CD4-positive, alpha-beta T cell (primary cell): ENCODE results near the gene LARGE1. TPM values are rescaled to one million over a fixed set of nuclear protein-coding genes. Genes with fewer than 3 reads are reported as not detected.

Experiments
- ATAC-seq: fragments of 200-7000 bp; cut with Tn5 transposase; one replicate; pipeline ENCODE4 v1.10.0; 2022; ENCODE audit warnings: mild to moderate bottlenecking; ENCODE audit not compliant: poor library complexity
- CTCF ChIA-PET: fragments of 350-600 bp; sonication (Branson Sonifier 250); formaldehyde crosslinking; loops from one replicate; lab custom pipeline; 2021; ENCODE audit warnings: antibody characterized with exemption, inconsistent platforms; lab: Charles Lee
- POLR2A ChIA-PET: fragments of 350-600 bp; sonication (Branson Sonifier 250); formaldehyde crosslinking; loops from one replicate; lab custom pipeline; 2021; ENCODE audit warnings: antibody characterized with exemption, inconsistent platforms; lab: Charles Lee
- DNase-seq, 14 experiments: peaks; one replicate each; pipeline ENCODE4 v3.0.0-alpha.2; 2013 to 2020; ENCODE audit warnings: mixed read lengths in 2 of 14
- H3K27ac ChIP-seq, 2 donors: one replicate each; pipeline versions ENCODE4 v1.5.1 to v1.7.0; 2013; ENCODE audit warnings: low read length in 2 of 2, low read depth in 1 of 2, mild to moderate bottlenecking in 1 of 2
- H3K27me3 ChIP-seq, 2 experiments: 1 replicate in 1 of 2; 2 replicates in 1 of 2; pipeline versions ENCODE4 v1.6.1 to v1.7.0; 2013; ENCODE audit warnings: low read length in 2 of 2, control low read depth in 1 of 2, mild to moderate bottlenecking in 1 of 2, moderate library complexity in 1 of 2; ENCODE audit not compliant: insufficient read depth in 2 of 2, control insufficient read depth in 1 of 2
- H3K36me3 ChIP-seq: one replicate; pipeline ENCODE4 v1.6.1; 2013; ENCODE audit warnings: low read length, control low read depth; ENCODE audit not compliant: insufficient read depth
- H3K4me1 ChIP-seq: one replicate; pipeline ENCODE4 v1.6.1; 2013; ENCODE audit warnings: low read length, control low read depth; ENCODE audit not compliant: insufficient read depth
- H3K4me3 ChIP-seq: one replicate; pipeline ENCODE4 v1.5.1; 2013; ENCODE audit warnings: mild to moderate bottlenecking, low read length, moderate library complexity
- H3K9me3 ChIP-seq, 2 experiments: 1 replicate in 1 of 2; 2 replicates in 1 of 2; pipeline versions ENCODE4 v1.6.1 to v1.7.0; 2013; ENCODE audit warnings: low read length in 2 of 2, mild to moderate bottlenecking in 2 of 2, control low read depth in 1 of 2, moderate library complexity in 1 of 2; ENCODE audit not compliant: control insufficient read depth in 1 of 2, insufficient read depth in 1 of 2
- H3K27ac Mint-ChIP-seq: one replicate; pipeline ENCODE4 v1.8.0; 2020; ENCODE audit warnings: mixed read lengths
- H3K27me3 Mint-ChIP-seq: one replicate; pipeline ENCODE4 v1.8.0; 2021; ENCODE audit warnings: mixed read lengths
- H3K36me3 Mint-ChIP-seq: one replicate; pipeline ENCODE4 v1.8.0; 2021; ENCODE audit warnings: low read depth, mixed read lengths
- H3K4me1 Mint-ChIP-seq: one replicate; pipeline ENCODE4 v1.8.0; 2021; ENCODE audit warnings: low read depth, mixed read lengths
- H3K4me3 Mint-ChIP-seq: one replicate; pipeline ENCODE4 v1.8.0; 2020; ENCODE audit warnings: mild to moderate bottlenecking, mixed read lengths
- H3K9me3 Mint-ChIP-seq: one replicate; pipeline ENCODE4 v1.8.0; 2020; ENCODE audit warnings: mixed read lengths
- intact Hi-C, 2 experiments: fragments of 100-400 bp; cut with DNase I in 1 of 2; cut with micrococcal nuclease in 1 of 2; formaldehyde crosslinking; loops; one replicate each; pipeline versions ENCODE4 v1.15.1 to v1.9.0; 2023 to 2025; cut with DNase I, micrococcal nuclease
- total RNA-seq, 174 experiments: library from RNA in 2 of 174; stranded (reverse) in 2 of 174; gene quantifications; one replicate each; pipeline ENCODE4 v1.2.3 and lab custom pipeline; 2021 to 2026
- TF ChIP-seq, protein P1 (sequence below): fragments of 200-600 bp; IDR thresholded peaks from one replicate; pipeline ENCODE4 v1.8.0; 2022; ENCODE audit warnings: antibody characterized with exemption, mild to moderate bottlenecking

The LARGE1 gene
- total RNA-seq, 2 experiments from 2014 or later = 0.14 to 0.70 TPM

DNA sequence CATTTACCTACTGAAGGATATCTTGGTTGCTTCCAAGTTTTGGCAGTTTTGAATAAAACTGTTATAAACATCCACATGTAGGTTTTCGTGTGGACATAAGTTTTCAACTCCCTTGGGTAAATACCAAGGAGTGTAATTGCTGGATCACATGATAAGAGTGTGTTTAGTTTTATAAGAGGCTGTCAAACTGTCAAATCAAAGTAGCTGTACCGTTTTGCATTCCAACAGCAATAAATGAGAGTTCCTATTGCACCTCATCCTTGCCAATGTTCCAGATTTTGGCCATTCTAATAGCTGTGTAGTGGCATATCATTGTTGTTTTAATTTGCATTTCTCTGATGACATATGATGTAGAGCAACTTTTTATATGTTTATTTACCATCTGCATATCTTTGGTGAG, 671.3 kb downstream of the LARGE1 start:
- Mint-ChIP-seq H3K36me3 (no peaks in the 10 kb centered on the region), H3K27me3 (peaks cover 5% of the 10 kb centered on the region), H3K9me3 (peaks cover 3% of the 10 kb centered on the region), H3K4me1 (no peaks in the 10 kb centered on the region), H3K27ac (no peak overlapping the region), H3K4me3 (no peak overlapping the region)
- DNase-seq = no peak
- H3K36me3 ChIP-seq = no peaks in the 10 kb centered on the region
- ChIA-PET POLR2A (no interaction called here), CTCF (no interaction called here)
- H3K4me3 ChIP-seq = no peak overlapping the region
- no peak overlapping the region for H3K27ac ChIP-seq
- TF ChIP-seq, protein P1, sequence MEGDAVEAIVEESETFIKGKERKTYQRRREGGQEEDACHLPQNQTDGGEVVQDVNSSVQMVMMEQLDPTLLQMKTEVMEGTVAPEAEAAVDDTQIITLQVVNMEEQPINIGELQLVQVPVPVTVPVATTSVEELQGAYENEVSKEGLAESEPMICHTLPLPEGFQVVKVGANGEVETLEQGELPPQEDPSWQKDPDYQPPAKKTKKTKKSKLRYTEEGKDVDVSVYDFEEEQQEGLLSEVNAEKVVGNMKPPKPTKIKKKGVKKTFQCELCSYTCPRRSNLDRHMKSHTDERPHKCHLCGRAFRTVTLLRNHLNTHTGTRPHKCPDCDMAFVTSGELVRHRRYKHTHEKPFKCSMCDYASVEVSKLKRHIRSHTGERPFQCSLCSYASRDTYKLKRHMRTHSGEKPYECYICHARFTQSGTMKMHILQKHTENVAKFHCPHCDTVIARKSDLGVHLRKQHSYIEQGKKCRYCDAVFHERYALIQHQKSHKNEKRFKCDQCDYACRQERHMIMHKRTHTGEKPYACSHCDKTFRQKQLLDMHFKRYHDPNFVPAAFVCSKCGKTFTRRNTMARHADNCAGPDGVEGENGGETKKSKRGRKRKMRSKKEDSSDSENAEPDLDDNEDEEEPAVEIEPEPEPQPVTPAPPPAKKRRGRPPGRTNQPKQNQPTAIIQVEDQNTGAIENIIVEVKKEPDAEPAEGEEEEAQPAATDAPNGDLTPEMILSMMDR = no peak
- H3K9me3 ChIP-seq = peaks cover 0 to 12% of the 10 kb centered on the region in 2 experiments
- ATAC-seq = no peak
- H3K4me1 ChIP-seq = no peaks in the 10 kb centered on the region
- H3K27me3 ChIP-seq = no peaks in the 10 kb centered on the region
- intact Hi-C loops = no loop called here

DNA sequence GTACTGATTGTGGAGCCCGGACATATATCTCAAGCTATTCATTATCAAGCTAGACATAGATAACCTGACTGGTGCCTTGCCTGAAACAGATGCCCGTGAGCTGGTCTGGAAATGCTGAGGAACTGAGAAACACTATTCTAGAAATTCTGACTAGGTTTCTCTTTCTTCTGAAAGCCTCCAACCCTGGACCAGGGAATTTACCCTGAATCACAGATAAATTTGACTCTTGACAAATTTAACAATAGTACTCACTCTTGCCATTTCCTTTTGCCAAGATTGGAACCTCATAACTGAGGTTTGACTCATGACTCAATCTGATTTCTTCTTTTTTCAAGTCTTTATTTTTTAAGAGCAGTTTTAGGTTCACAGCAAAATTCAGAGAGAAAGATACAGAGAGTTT, 672.5 kb downstream of the LARGE1 start:
- Mint-ChIP-seq H3K36me3 (no peaks in the 10 kb centered on the region), H3K27ac (no peak overlapping the region), H3K27me3 (peaks cover 4% of the 10 kb centered on the region), H3K4me3 (no peak overlapping the region), H3K9me3 (peaks cover 5% of the 10 kb centered on the region), H3K4me1 (no peaks in the 10 kb centered on the region)
- no peak overlapping the region for H3K4me3 ChIP-seq
- ATAC-seq = no peak
- no peaks in the 10 kb centered on the region for H3K4me1 ChIP-seq
- POLR2A ChIA-PET = no interaction called here
- TF ChIP-seq, protein P1 = no peak
- H3K27me3 ChIP-seq = no peaks in the 10 kb centered on the region
- intact Hi-C loops = no loop called here
- DNase-seq = no peak
- H3K9me3 ChIP-seq = peaks cover 0 to 10% of the 10 kb centered on the region in 2 experiments
- H3K27ac ChIP-seq = no peak overlapping the region
- CTCF ChIA-PET = no interaction called here
- no peaks in the 10 kb centered on the region for H3K36me3 ChIP-seq

DNA sequence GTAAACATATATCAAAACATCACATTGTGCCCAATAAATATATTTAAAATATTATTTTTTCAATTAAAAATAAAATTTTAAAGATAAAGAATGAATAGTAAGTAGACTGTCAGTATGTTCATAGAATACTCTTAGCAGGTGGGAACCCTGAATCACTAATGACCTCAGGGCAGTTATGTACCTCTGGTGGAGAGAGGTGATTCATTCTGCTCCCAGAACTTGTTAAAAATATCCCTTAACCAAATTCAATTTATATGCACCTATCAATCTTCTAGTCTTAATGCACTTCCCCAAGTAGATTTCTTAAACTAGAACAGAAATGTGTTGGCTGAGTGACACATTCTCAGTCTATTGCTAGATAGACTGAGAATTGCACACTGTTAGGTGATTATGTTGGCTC, 678.2 kb downstream of the LARGE1 start:
- ChIA-PET POLR2A (no interaction called here), CTCF (no interaction called here)
- Histone ChIP-seq H3K27me3 (no peaks in the 10 kb centered on the region), H3K36me3 (no peaks in the 10 kb centered on the region), H3K27ac (no peak overlapping the region), H3K4me3 (no peak overlapping the region), H3K4me1 (no peaks in the 10 kb centered on the region), H3K9me3 (peaks cover 0 to 13% of the 10 kb centered on the region in 2 experiments)
- Mint-ChIP-seq H3K4me1 (no peaks in the 10 kb centered on the region), H3K9me3 (peaks cover 7% of the 10 kb centered on the region), H3K4me3 (no peak overlapping the region), H3K27me3 (peaks cover 3% of the 10 kb centered on the region), H3K27ac (no peak overlapping the region), H3K36me3 (no peaks in the 10 kb centered on the region)
- TF ChIP-seq, protein P1 = no peak
- DNase-seq (no peak), ATAC-seq (no peak)
- intact Hi-C loops = no loop called here
